Neutrophil (primary cell): Measurements from ENCODE around the gene WDR31.

Experiments
- H3K27ac ChIP-seq: fragments of 200-600 bp; sonication (generic); 2 replicates; pipeline ENCODE4 v1.5.1; 2016; ENCODE audit warnings: mild to moderate bottlenecking, moderate library complexity
- H3K27me3 ChIP-seq: fragments of 200-600 bp; sonication (generic); 2 replicates; pipeline ENCODE4 v1.6.0; 2016; ENCODE audit warnings: mild to moderate bottlenecking
- H3K36me3 ChIP-seq: fragments of 200-600 bp; sonication (generic); 2 replicates; pipeline ENCODE4 v1.5.1; 2017
- H3K4me1 ChIP-seq, 2 experiments: fragments of 200-600 bp in 1 of 2; sonication (generic) in 1 of 2; 1 replicate in 1 of 2; 2 replicates in 1 of 2; pipeline versions ENCODE4 v1.5.1 to v1.6.1; 2013 to 2016; ENCODE audit warnings: low read depth in 1 of 2, low read length in 1 of 2, mild to moderate bottlenecking in 1 of 2, moderate library complexity in 1 of 2; ENCODE audit not compliant: control insufficient read depth in 1 of 2, insufficient read depth in 1 of 2
- H3K4me3 ChIP-seq, 2 experiments: fragments of 200-600 bp in 1 of 2; sonication (generic) in 1 of 2; 1 replicate in 1 of 2; 2 replicates in 1 of 2; pipeline ENCODE4 v1.5.1; 2013 to 2016; ENCODE audit warnings: low read depth in 1 of 2, low read length in 1 of 2, mild to moderate bottlenecking in 1 of 2, moderate library complexity in 1 of 2
- H3K9me3 ChIP-seq: fragments of 200-600 bp; sonication (generic); 2 replicates; pipeline ENCODE4 v1.5.1; 2016
- CTCF ChIP-seq: fragments of 200-600 bp; sonication (generic); IDR thresholded peaks from 2 replicates; pipeline ENCODE4 v1.5.1; 2016; ENCODE audit warnings: antibody characterized with exemption

Gene WDR31

GRCh38 chr9:113269355-113269754 is 70.7 kb downstream of the WDR31 start:
- H3K4me1 ChIP-seq, result peaks cover 4 to 5% of the 10 kb centered on the region in 2 experiments
- no peaks in the 10 kb centered on the region for H3K9me3 ChIP-seq
- H3K4me3 ChIP-seq, result no peak overlapping the region
- no peak overlapping the region for H3K27ac ChIP-seq
- peaks cover 60% of the 10 kb centered on the region for H3K36me3 ChIP-seq
- H3K27me3 ChIP-seq, result no peaks in the 10 kb centered on the region
- no peak for TF ChIP-seq CTCF

GRCh38 chr9:113267911-113268566 is 72.0 kb downstream of the WDR31 start:
- Histone ChIP-seq H3K27ac (no peak overlapping the region), H3K36me3 (peaks cover 58% of the 10 kb centered on the region), H3K4me1 (no peaks in the 10 kb centered on the region), H3K9me3 (no peaks in the 10 kb centered on the region), H3K4me3 (no peak overlapping the region), H3K27me3 (no peaks in the 10 kb centered on the region)
- no peak for TF ChIP-seq CTCF

- TF ChIP-seq CTCF, result no peak
- H3K9me3 ChIP-seq, result no peaks in the 10 kb centered on the region
- H3K36me3 ChIP-seq, result peaks cover 58% of the 10 kb centered on the region
- no peak overlapping the region for H3K27ac ChIP-seq
- no peak overlapping the region for H3K4me3 ChIP-seq
- H3K4me1 ChIP-seq, result no peaks in the 10 kb centered on the region
- H3K27me3 ChIP-seq, result no peaks in the 10 kb centered on the region
Measured at GRCh38 chr9:113266174-113266573, 73.9 kb downstream of the WDR31 start.
